GM18873 (cell line): ENCODE measurements around the gene MMP25.
"Not testable (repeated sequence)": the region's sequence is repeated elsewhere in the genome, so short reads cannot be mapped to it uniquely, and the experiment has no call there.

Experiments
- ATAC-seq: cut with Tn5 transposase; IDR thresholded peaks from one replicate; pipeline ENCODE4 v1.9.1; 2021; ENCODE audit warnings: mild to moderate bottlenecking, moderate library complexity, moderate number of reproducible peaks; ENCODE audit not compliant: unreplicated experiment, low FRiP score

The MMP25 gene

DNA sequence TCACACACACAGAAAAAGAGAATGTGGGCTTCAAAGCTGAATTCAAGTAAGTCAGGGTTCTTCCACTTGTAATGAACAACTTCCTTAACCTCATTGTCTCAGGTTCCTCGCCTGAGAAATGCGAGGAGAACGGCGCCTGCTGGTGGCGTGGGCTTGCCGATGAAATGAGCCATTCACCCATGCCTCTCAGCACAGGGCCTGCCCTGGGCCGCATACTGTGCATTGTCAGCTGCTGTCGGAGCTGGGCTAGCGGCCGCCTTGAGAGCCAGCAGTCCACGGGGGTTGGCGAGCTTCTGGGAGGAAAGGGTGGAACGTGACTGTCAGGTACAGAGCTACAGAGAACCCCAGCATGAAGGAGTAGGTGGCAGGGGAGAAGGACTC is 7.0 kb downstream of the MMP25 start:
- not testable (repeated sequence) for ATAC-seq

DNA sequence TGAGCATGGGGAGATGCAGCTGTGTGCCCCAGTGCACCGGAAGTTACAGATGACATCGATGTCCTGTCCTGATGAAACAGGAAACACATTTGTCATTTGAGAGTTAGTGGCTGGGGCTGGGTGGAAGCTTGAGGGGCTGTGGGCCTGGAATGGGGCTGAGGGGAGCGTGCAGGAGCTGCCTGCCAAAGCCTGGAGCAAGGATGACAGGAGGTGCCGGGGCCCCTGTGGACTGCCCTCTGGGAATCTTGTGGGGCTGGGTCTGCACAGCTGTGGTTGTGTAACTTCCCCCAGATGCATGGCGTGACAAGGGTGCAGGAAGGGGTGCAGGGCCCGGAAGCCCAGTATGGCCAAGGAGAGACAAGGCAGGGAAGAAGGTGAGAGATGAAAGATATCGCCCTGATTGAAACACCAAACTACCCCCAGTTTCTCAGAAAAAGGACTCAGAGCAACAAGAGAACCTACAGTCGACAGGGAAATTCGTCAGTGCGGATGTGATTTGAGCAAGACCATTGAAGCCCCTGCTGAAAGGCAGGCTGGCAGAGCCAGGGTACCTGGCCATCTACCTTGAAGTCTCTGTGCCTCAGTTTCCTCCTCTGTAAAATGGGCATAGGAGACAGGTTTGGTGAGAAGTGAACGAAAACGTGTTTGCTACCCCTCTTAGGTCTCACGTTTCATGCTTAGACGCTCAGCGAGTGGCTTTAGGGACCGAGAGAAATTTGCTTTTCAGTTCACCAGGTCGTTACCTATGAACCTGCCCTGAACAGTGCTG is 8.8 kb downstream of the MMP25 start:
- ATAC-seq, result no peak

DNA sequence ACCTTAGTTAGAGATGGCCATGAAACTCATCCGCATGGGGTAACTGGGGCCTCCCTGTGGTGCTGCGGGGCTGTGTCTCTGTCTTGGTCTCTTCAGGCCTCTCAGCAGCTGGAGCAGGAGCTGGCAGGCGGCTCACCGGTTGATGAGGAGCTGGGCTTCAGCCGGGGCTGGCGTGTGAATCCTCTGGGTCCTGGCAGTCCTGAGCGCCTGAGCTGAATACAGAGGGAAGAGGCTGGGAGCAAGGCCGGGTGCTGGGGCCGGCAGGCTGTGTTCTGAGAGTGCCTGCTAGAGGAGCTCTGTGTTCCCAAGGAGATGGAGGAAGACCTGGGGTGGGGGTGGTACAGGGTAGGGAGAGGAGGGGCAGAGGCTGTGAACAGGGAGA is 9.4 kb downstream of the MMP25 start:
- not testable (repeated sequence) for ATAC-seq

DNA sequence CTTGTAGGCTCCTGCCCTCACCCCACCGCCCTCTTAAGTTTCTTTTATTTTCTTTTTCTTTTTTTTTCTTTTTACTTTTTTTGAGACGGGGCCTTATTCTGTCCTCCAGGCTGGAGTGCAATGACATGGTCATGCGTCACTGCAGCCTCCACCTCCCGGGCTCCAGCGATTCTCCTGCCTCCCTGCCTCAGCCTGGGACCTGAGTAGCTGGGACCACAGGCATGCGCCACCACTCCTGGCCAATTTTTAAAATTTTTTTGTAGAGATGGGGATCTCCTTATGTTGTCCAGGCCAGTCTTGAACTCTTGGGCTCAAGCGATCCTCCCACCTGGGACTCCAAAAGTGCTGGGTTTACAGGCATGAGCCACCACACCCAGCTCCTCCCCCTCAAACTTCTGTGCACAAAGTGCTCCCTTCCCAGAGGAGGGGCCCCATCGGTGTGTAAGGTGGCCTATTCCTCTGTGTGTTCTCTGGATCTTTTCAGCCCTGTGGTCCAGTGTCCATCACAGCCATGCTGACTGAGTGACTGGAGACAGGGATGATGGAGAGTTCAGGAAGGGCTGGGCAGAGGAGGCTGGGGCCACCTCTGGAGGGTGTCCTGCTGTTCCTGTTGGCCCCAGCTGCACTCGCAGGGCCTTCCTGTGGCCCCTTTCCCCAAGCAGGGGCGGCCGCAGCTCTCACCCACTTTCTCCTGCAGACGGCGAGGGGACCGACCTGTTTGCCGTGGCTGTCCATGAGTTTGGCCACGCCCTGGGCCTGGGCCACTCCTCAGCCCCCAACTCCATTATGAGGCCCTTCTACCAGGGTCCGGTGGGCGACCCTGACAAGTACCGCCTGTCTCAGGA is 10.2 kb downstream of the MMP25 start:
- ATAC-seq, result no peak

DNA sequence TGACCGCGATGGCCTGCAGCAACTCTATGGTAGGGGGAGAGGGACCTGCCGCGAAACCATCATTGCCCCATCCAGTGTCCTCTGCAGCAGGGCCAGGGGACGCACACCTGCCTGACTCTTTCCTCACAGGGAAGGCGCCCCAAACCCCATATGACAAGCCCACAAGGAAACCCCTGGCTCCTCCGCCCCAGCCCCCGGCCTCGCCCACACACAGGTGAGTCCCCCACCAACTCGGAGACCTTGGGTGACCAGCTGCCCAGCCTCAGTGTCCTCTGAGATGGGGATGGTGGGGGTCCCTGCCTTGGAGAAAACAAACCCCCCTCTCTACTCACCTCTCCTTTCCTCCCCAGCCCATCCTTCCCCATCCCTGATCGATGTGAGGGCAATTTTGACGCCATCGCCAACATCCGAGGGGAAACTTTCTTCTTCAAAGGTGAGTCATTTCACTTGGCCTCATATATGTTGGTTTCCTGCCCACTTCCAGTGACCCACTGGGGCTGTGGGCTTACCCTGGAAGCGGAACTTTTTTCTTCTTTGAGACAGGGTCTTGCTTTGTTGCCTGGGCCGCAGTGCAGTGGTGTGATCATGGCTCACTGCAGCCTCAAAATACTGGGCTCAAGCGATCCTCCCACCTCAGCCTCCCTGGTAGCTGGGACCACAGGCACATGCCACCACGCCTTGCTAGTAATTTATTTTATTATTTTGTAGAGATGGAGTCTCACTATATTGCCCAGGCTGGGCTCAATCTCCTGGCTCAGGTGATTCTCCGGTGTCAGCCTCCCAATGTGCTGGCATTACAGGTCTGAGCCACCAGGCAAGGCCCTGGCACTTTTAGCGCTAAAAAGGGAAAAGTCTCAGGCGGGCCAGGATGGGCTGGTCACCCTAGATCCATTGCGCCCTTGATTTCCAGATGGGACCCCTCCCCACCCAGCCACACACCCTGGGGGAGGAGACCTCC is 11.1 kb downstream of the MMP25 start:
- no peak for ATAC-seq

DNA sequence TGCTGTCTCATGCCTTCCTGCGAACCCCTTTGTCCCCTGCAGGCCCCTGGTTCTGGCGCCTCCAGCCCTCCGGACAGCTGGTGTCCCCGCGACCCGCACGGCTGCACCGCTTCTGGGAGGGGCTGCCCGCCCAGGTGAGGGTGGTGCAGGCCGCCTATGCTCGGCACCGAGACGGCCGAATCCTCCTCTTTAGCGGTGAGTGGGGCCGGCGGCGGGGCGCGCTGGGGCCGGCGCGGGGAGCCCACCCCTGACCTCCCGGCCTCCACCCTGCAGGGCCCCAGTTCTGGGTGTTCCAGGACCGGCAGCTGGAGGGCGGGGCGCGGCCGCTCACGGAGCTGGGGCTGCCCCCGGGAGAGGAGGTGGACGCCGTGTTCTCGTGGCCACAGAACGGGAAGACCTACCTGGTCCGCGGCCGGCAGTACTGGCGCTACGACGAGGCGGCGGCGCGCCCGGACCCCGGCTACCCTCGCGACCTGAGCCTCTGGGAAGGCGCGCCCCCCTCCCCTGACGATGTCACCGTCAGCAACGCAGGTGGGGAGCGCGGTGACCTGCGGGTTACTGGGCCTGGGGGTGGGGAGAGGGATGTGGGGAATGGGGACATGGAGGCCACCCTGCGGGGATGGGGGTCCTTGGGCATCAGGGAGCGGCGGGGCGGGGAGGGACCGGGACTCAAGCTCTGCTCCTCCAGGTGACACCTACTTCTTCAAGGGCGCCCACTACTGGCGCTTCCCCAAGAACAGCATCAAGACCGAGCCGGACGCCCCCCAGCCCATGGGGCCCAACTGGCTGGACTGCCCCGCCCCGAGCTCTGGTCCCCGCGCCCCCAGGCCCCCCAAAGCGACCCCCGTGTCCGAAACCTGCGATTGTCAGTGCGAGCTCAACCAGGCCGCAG is 12.0 kb downstream of the MMP25 start:
- no peak for ATAC-seq

DNA sequence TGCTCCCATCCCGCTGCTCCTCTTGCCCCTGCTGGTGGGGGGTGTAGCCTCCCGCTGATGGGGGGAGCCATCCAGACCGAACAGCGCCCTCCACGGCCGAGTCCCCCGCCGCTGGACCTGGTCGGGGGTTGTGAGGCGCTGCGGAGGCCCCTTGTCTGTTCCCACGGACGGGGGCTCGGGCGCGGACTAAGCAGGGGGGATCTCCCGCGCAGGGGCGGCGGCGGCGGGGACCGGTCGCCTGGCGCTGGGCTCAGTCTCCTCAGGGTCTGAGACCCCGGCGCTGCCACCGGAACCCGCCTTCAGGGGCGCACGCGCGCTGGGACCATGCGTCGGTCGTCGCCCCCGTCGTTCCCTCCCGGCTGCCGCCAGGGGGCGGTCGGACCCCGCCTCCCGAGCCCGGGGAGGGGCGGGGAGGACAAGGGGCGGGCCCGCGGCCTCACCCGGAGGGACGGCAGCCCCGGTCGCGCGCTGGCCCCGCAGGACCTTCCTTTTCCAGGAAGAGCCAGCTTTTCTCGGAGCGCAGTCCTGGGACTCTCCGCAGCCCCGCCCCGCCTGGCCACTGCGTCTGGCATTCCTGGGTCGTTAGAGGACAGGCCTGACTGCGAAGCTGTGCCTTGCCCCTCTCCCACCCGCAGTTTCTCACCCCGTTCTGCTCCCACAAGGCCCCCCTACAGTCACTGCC is 12.8 kb downstream of the MMP25 start:
- ATAC-seq, result peak; percentile 48

DNA sequence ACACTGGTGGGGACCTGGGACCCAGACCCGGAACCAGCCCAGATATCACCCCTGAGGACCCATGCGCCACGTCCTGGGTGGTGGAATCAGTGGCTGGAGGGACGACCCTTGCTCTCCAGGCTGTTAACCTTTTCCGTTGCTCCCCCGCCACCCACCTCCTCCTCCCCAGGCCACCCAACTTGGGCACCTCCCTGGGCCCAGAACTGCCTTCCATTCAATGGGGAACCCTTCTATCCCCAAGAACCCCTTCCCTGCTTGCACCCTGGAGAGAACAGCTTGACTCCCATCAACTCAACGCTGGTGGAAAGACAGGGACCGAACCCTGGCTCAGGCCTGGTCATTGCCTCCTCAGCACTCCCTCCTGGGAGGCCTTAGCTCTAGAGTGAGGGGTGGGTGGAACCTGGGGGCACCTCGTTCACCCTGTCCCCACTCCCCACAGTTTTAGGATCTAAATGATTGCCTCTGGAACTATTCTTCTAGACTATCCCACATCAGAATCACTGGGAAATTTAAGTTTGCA is 13.4 kb downstream of the MMP25 start:
- no peak for ATAC-seq

DNA sequence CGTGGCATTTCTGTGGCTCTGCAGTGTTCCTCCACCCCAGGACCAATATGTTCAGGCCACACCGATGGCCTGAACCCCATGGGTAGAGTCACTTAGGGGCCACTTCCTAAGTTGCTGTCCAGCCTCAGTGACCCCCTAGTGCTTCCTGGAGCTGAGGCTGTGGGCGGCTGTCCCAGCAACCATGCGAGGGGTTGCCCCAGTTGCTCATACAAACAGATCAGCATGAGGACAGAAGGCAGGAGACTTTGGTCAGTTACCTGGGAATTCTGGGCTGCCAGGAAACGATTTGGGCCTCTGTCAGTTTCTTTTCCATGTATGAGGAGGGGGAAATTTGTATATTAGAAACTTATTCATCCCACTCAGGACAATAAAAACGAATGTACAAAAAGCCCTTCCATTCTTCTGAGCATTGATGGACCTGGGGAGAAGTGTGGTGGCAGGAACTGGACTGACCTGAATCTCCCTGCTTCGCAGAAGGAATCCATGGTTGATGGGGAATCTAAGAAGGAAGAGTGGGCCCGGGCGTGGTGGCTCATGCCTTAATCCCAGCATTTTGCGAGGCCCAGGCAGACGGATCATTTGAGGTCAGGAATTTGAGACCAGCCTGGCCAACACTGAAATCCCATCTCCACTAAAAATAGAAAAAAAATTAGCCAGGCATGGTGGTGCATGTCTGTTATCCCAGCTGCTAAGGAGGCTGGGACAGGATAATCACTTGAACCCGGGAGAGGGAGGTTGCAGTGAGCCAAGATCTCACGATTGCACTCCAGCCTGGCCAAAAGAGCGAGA is 14.2 kb downstream of the MMP25 start:
- no peak for ATAC-seq

DNA sequence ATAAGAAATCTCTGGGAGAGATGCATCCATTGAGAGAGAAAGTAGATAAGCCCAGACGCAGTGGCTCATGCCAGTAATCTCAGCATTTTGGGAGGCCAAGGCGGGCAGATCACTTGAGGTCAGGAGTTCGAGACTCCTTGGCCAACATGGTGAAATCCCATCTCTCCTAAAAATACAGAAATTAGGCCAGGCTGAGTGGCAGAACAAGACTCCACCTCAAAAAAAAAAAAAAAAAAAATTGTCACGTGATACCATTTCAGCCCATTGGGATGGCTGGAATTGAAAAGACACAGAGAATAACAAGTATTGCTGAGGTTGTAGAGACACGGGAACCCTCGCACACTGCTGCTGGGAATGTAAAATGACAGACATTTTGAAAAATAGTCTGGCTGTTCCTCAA is 16.2 kb downstream of the MMP25 start:
- ATAC-seq, result no peak

DNA sequence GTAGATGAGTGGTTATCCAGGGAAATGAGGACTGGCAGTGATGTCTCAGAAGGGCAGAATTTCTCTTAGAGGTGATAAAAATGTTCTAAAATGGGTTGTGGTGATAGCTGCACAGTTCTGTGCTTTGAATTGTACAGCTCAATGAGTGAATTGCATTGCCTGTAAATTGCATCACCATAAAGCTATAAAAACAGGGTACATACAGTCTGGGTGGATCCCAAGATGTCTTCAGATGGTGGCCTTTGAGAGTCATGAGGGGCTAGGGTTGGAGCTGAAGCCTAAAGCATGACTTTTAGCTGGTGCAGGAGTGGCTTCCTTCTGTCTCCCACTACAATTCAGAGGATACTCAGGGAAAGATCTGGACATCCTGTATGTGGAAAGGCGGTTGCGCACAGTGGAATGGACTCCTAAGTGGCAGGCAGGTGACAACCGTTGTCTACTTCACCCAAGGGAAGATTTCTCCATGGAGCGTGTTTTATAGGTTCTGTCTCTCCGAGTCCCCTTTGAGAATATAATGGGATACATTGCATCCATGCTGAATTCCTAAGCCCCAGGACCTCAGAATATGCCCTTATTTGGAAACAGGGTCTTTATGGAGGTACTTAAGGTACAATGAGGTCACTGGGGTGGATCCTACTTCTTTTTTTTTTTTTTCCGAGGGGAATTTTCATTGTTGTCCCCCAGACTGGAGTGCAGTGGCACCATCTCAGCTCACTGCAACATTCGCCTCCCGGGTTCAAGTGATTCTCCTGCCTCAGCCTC is 17.4 kb downstream of the MMP25 start:
- no peak for ATAC-seq

DNA sequence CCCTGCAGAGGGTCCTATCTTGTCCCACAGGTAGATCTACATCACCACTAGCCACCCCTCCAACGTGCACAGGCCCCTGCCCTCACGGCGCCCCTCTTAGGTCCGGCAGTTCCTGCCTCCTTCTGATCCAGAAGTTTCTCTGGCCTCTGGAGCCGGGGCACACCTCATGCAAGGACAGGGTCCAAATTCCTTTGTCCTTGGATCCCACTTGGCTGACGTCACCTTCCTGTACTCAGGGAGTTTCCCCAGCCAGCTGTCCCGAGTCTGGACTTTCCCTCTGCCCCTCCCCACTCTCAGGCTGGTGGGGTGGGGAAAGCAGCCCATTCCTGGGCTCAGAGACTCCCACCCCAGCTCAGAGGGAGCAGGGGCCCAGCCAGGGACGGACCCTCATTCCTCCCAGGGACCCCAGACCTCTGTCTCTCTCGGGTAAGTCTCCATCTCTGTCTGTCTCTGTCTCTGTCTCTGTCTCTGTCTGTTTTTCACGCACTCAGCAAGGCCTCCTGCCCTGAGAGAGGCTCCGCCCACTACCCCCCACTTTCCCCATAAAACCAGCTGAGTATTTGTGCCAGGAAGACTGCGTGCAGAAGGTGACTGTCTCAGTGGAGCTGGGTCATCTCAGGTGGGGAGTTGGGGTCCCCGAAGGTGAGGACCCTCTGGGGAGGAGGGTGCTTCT is 18.8 kb downstream of the MMP25 start, which contains the start of gene IL32:
Gene IL32, plus strand, starts transcription at position 572 of the 673 bp plus-strand sequence. CDS start 172 bp downstream, outside the sequence.
- ATAC-seq, result no peak

DNA sequence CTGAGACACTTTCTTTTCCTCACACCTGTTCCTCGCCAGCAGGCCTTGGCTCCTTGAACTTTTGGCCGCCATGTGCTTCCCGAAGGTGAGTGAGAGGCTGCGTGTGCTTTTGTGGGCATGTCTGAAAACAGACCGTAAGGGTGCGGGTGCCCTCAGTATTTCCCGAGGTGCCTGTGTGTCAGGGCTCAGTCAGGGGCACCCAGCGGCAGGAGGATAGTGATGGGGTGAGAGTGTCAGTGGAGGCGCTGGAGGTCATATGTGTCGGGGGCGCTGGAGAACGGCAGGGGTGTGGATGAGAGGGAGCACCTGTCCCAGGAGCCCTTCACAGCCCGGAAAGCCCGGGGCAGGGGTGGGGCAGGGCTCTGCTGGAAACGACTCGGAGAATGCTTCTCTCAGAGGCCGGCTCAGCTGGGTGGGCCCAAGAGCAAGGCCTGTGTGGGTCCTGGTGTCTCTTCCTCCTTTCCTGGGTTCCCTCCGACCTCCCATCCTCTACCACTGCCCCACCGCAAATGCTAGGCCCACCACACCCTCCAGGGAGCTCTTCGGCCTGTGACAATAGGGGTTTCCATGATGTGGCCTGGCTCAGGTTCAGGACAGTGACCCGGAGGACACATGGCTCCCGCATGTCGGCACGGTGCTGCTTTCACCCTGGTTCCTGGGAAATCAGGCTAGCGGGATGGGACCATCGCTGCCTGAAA is 19.5 kb downstream of the MMP25 start:
- ATAC-seq, result no peak

DNA sequence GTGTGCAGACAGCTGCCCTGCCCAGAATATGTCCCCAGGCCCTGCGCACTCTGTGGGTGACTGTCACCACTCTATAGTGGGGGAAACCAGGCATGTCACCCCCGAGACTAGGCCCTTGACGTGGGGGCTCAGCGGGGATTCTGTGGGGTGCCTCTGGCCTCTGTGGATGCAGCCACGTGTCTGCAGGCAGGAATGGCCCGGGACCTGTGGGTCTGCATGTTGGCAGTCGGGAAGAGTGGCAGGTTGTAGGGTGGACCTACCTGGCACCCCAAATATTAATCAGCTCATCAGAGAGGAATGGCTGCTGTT is 20.0 kb downstream of the MMP25 start:
- no peak for ATAC-seq

DNA sequence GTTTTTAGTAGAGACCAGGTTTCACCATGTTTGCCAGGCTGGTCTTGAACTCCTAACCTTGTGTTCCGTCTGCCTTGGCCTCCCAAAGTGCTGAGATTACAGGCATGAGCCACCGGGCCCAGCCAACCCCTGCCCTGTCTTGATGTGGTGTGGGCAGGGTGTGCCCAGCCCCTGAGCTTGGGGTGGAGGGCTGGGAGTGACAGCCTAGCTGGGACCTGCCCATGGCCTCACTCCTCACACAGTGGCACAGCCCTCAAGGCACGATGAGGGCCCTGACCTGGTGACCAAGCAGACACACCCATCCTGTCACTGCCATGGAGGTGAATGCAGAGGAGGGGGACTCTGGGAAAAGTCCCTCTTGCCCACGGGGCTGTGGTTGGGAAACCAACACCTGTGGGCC is 22.1 kb downstream of the MMP25 start:
- no peak for ATAC-seq

DNA sequence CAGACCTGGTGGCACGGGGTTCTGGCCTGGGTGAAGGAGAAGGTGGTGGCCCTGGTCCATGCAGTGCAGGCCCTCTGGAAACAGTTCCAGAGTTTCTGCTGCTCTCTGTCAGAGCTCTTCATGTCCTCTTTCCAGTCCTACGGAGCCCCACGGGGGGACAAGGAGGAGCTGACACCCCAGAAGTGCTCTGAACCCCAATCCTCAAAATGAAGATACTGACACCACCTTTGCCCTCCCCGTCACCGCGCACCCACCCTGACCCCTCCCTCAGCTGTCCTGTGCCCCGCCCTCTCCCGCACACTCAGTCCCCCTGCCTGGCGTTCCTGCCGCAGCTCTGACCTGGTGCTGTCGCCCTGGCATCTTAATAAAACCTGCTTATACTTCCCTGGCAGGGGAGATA is 22.8 kb downstream of the MMP25 start:
- ATAC-seq, result not testable (repeated sequence)
